ENCODE data around the gene TRIB2. TPM values are rescaled to one million over a fixed set of nuclear protein-coding genes. Genes with fewer than 3 reads are reported as not detected.

Gene TRIB2
- total and polyA plus RNA-seq, 2 of the 13 experiments (the other 11 are each of a cell fraction or from before 2014, with no cell fraction given): 1.1 to 2.3 TPM

GRCh38 chr2:12694990-12695774 lies 21.6 kb upstream of the TRIB2 start:
- CTCF ChIA-PET (ENCODE audit: low intra/inter-chr PET ratio, low total read pairs): no interaction called here

GRCh38 chr2:12697617-12698016 lies 19.1 kb upstream of the TRIB2 start:
- CTCF ChIA-PET (ENCODE audit: low intra/inter-chr PET ratio, low total read pairs): no interaction called here
- 37% methylated on average over 2 of the region's 2 CpGs for WGBS (ENCODE audit: low lambda C conversion rate)
- Histone ChIP-seq H3K4me1 (ENCODE audit: insufficient read depth, low read length) (no peaks in the 10 kb centered on the region), H2AFZ (ENCODE audit: low read length) (no peak overlapping the region), H3K9ac (ENCODE audit: insufficient read depth, low read depth, low read length) (no peak overlapping the region), H3K4me2 (ENCODE audit: low read depth, low read length) (no peak overlapping the region), H3K36me3 (replicated peaks in 1 of 2; ENCODE audit: control insufficient read depth in 1 of 2, insufficient read depth in 2 of 2, low read length in 2 of 2) (no peaks in the 10 kb centered on the region), H3K27me3 (ENCODE audit: control insufficient read depth in 1 of 2, insufficient read depth in 2 of 2, low read length in 2 of 2) (no peaks in the 10 kb centered on the region), H4K20me1 (ENCODE audit: insufficient read depth, low read length) (no peaks in the 10 kb centered on the region), H3K27ac (ENCODE audit: extremely low read length, insufficient read depth, low read length) (no peak overlapping the region), H3K9me3 (ENCODE audit: low read length) (no peaks in the 10 kb centered on the region; the same call in 1 of the 2 replicates), H3K79me2 (ENCODE audit: insufficient read depth, low read length) (no peaks in the 10 kb centered on the region), H3K4me3 (replicated peaks in 1 of 3; ENCODE audit: insufficient read depth in 1 of 3, low read depth in 2 of 3, low read length in 3 of 3) (no peak overlapping the region)
- no TSS peak for BruUV-seq (replicated peaks)
- ATAC-seq: no peak
- in situ Hi-C loops (cut with HindIII; ENCODE audit: extremely low pct_ligation_motif_present, low pct_unique_long_range_greater_than_20kb): no loop called here
- POLR2A ChIA-PET: no interaction called here
- FAIRE-seq: no peak
- DNase-seq (ENCODE audit: low spot score): no peak
- intact Hi-C loops (cut with micrococcal nuclease; ENCODE audit: unreplicated experiment): no loop called here
- TF ChIP-seq HNF4G (IDR thresholded peaks at IDR 0.05; ENCODE audit: borderline replicate concordance, low read depth, low read length) (no peak), HNF4G (CRISPR knock-in tag; IDR thresholded peaks at IDR 0.05; ENCODE audit: borderline replicate concordance, low read depth) (no peak), THYN1 (CRISPR knock-in tag; IDR thresholded peaks at IDR 0.05; ENCODE audit: borderline replicate concordance, low read depth) (no peak), NFYC (CRISPR knock-in tag; IDR thresholded peaks at IDR 0.05) (no peak), MIXL1 (CRISPR knock-in tag; IDR thresholded peaks at IDR 0.05) (no peak), SIX4 (CRISPR knock-in tag; IDR thresholded peaks at IDR 0.05) (no peak)
- TF ChIP-seq, protein P1, sequence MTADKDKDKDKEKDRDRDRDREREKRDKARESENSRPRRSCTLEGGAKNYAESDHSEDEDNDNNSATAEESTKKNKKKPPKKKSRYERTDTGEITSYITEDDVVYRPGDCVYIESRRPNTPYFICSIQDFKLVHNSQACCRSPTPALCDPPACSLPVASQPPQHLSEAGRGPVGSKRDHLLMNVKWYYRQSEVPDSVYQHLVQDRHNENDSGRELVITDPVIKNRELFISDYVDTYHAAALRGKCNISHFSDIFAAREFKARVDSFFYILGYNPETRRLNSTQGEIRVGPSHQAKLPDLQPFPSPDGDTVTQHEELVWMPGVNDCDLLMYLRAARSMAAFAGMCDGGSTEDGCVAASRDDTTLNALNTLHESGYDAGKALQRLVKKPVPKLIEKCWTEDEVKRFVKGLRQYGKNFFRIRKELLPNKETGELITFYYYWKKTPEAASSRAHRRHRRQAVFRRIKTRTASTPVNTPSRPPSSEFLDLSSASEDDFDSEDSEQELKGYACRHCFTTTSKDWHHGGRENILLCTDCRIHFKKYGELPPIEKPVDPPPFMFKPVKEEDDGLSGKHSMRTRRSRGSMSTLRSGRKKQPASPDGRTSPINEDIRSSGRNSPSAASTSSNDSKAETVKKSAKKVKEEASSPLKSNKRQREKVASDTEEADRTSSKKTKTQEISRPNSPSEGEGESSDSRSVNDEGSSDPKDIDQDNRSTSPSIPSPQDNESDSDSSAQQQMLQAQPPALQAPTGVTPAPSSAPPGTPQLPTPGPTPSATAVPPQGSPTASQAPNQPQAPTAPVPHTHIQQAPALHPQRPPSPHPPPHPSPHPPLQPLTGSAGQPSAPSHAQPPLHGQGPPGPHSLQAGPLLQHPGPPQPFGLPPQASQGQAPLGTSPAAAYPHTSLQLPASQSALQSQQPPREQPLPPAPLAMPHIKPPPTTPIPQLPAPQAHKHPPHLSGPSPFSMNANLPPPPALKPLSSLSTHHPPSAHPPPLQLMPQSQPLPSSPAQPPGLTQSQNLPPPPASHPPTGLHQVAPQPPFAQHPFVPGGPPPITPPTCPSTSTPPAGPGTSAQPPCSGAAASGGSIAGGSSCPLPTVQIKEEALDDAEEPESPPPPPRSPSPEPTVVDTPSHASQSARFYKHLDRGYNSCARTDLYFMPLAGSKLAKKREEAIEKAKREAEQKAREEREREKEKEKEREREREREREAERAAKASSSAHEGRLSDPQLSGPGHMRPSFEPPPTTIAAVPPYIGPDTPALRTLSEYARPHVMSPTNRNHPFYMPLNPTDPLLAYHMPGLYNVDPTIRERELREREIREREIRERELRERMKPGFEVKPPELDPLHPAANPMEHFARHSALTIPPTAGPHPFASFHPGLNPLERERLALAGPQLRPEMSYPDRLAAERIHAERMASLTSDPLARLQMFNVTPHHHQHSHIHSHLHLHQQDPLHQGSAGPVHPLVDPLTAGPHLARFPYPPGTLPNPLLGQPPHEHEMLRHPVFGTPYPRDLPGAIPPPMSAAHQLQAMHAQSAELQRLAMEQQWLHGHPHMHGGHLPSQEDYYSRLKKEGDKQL (CRISPR knock-in tag; IDR thresholded peaks at IDR 0.05; ENCODE audit: low read depth): no peak

More at GRCh38 chr2:12694990-12695774, 21.6 kb upstream of the TRIB2 start:
- H3K27me3 ChIP-seq (ENCODE audit: control insufficient read depth in 1 of 2, insufficient read depth in 2 of 2, low read length in 2 of 2): no peaks in the 10 kb centered on the region
- ATAC-seq (no peak), DNase-seq (ENCODE audit: low spot score) (no peak), FAIRE-seq (no peak)
- no peak overlapping the region for H3K9ac ChIP-seq (ENCODE audit: insufficient read depth, low read depth, low read length)
- peaks cover 11% of the 10 kb centered on the region for H3K9me3 ChIP-seq (ENCODE audit: low read length)
- H2AFZ ChIP-seq (ENCODE audit: low read length): no peak overlapping the region
- no TSS peak for BruUV-seq (replicated peaks)
- no peak overlapping the region for H3K4me3 ChIP-seq (replicated peaks in 1 of 3; ENCODE audit: insufficient read depth in 1 of 3, low read depth in 2 of 3, low read length in 3 of 3)
- H3K4me2 ChIP-seq (ENCODE audit: low read depth, low read length): no peak overlapping the region
- no peak overlapping the region for H3K27ac ChIP-seq (ENCODE audit: extremely low read length, insufficient read depth, low read length)
- no peaks in the 10 kb centered on the region for H3K4me1 ChIP-seq (ENCODE audit: insufficient read depth, low read length)
- no peaks in the 10 kb centered on the region for H4K20me1 ChIP-seq (ENCODE audit: insufficient read depth, low read length)
- H3K79me2 ChIP-seq (ENCODE audit: insufficient read depth, low read length): no peaks in the 10 kb centered on the region
- intact Hi-C loops (cut with micrococcal nuclease; ENCODE audit: unreplicated experiment) (no loop called here), in situ Hi-C loops (cut with HindIII; ENCODE audit: extremely low pct_ligation_motif_present, low pct_unique_long_range_greater_than_20kb) (no loop called here)
- WGBS (ENCODE audit: low lambda C conversion rate): 23% methylated on average over 1 of the region's 1 CpG
- no peaks in the 10 kb centered on the region for H3K36me3 ChIP-seq (replicated peaks in 1 of 2; ENCODE audit: control insufficient read depth in 1 of 2, insufficient read depth in 2 of 2, low read length in 2 of 2)
- POLR2A ChIA-PET: no interaction called here
- TF ChIP-seq CREB1 (IDR thresholded peaks at IDR 0.05) (0 out of 2 replicates have a peak, but pooled peaks have one; percentile 14), CREB1 (CRISPR knock-in tag; IDR thresholded peaks at IDR 0.05) (no peak), MAFK (conservative IDR thresholded peaks at IDR 0.05 in 1 of 2, IDR thresholded peaks at IDR 0.05 in 1 of 2; ENCODE audit: low read length in 2 of 2) (peak; percentile 32 to 37; a peak in 2 of 4 replicates), NFE2L2 (IDR thresholded peaks at IDR 0.05; ENCODE audit: low read length) (peak; percentile 78), ZNF850 (CRISPR knock-in tag; conservative IDR thresholded peaks at IDR 0.05) (no peak), DRAP1 (CRISPR knock-in tag; IDR thresholded peaks at IDR 0.05) (no peak), SP1 (IDR thresholded peaks at IDR 0.05) (no peak), SP1 (CRISPR knock-in tag; IDR thresholded peaks at IDR 0.05) (no peak)
